AG10803 (cell line): ENCODE measurements around the gene OR6K2.

Experiments used
- DNase-seq: peaks from one replicate; pipeline ENCODE4 v3.0.0; 2010; ENCODE audit warnings: low read depth
- H3K4me3 ChIP-seq: 2 replicates; pipeline ENCODE4 v1.5.1; 2011; ENCODE audit warnings: mild to moderate bottlenecking, low read length, control low read depth
- TF ChIP-seq, protein P1 (sequence below): conservative IDR thresholded peaks from 2 replicates; pipeline ENCODE4 v1.5.1; 2011; ENCODE audit warnings: mild to moderate bottlenecking, low read length, control low read depth, inconsistent platforms

OR6K2 gene

GRCh38 chr1:158720620-158721019 is 20.2 kb upstream of the OR6K2 start, which contains the start of gene OR6K3:
Gene OR6K3, minus strand, starts transcription at chr1:158720720. Its CDS starts 2,605 bp downstream, at chr1:158718115.
- TF ChIP-seq, protein P1, sequence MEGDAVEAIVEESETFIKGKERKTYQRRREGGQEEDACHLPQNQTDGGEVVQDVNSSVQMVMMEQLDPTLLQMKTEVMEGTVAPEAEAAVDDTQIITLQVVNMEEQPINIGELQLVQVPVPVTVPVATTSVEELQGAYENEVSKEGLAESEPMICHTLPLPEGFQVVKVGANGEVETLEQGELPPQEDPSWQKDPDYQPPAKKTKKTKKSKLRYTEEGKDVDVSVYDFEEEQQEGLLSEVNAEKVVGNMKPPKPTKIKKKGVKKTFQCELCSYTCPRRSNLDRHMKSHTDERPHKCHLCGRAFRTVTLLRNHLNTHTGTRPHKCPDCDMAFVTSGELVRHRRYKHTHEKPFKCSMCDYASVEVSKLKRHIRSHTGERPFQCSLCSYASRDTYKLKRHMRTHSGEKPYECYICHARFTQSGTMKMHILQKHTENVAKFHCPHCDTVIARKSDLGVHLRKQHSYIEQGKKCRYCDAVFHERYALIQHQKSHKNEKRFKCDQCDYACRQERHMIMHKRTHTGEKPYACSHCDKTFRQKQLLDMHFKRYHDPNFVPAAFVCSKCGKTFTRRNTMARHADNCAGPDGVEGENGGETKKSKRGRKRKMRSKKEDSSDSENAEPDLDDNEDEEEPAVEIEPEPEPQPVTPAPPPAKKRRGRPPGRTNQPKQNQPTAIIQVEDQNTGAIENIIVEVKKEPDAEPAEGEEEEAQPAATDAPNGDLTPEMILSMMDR: no peak
- no peak within 1 kb of the TSS for H3K4me3 ChIP-seq
- DNase-seq: no peak

DNA sequence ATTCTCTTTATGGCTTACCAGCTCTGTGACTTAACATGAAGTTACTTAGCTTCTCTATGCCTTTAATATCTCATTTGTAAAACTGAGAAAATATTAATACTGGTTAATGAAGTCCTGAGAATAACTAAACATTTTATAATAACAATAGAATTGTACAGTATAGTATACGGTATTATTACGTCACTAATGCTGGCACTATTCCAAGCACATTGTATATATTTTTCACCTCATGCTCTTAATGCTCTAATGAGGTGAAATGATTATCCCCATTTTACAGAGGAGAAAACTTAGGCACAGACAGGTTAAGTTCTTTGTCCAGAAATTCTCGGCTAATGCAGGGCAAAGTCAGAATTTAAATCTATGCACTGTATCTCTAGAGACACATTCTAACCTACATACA is 19.2 kb upstream of the OR6K2 start:
- H3K4me3 ChIP-seq: no peak overlapping the region
- no peak for DNase-seq
- TF ChIP-seq, protein P1: no peak

DNA sequence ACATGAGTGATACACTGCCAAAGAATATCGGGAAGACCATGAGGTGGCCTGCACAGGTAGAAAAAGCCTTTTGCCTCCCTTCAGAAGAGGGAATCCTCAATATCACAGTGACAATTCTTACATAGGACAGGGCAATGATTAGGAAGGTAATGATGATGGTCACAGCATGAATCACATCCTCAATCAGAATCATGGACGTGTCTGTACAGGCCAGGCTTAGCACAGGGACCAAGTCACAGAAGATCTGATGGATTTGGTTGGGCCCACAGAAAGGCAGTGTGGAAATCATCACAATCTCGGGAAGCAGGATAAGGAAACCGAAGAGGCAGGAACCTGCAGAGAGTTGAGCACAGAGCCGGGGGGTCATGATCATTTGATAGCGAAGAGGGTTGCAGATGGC is 16.9 kb upstream of the OR6K2 start:
- TF ChIP-seq, protein P1: no peak
- no peak for DNase-seq

GRCh38 chr1:158716335-158716734 is 15.9 kb upstream of the OR6K2 start:
- H3K4me3 ChIP-seq: no peak overlapping the region
- no peak for DNase-seq
- TF ChIP-seq, protein P1: no peak

More for the DNA sequence above, 16.9 kb upstream of the OR6K2 start:
- no peak overlapping the region for H3K4me3 ChIP-seq

DNA sequence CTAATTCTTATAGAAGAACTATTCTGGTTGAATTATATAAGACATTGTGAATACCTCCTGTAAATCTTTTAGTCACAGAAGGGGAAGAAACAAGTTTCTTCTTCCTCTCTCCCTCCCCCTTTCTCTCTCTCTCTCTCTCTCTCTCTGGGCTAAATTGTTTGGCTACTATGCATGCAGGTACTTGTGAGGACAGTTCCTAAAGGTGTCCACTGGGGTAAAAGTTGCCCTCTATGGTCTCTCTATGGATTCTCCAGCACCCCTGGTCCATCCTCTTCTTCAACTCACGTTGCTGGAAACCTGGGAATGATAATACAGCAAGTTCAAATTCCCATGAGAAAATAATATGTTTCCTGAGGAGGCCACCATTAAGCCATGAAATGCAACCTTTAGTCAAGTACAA is 14.3 kb upstream of the OR6K2 start:
- H3K4me3 ChIP-seq: no peak overlapping the region
- TF ChIP-seq, protein P1: no peak
- DNase-seq: no peak

DNA sequence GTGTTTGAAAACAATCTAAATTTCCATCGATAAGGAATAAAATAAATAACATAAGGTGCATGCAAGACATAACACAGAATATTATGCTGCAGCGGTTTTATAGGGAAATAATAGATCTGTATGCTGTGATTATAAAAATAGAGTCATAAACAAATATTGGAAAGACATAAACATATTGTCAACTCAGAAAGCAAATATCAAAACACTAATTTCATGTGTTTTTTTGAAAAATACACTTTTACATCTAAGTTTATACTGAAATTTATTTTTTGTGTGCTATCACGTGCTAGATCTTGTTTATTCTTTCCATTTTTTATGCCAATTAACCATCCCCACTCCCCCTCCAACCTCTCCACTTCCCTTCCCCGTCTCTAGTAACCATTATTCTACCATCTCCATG is 10.6 kb upstream of the OR6K2 start:
- H3K4me3 ChIP-seq: no peak overlapping the region
- TF ChIP-seq, protein P1: no peak
- no peak for DNase-seq

- TF ChIP-seq, protein P1: no peak
- no peak for DNase-seq
- no peak overlapping the region for H3K4me3 ChIP-seq
Observed at GRCh38 chr1:158706096-158706495, 5.6 kb upstream of the OR6K2 start.
